NCI-H2227 treated with DMSO at 0.1 percent for 48 hours (cell line): ENCODE measurements around the gene CALD1.

Experiments used
- DNase-seq: peaks from one replicate; lab custom pipeline; 2025; lab: John Stamatoyannopoulos, UW

The CALD1 gene

GRCh38 chr7:134778941-134779740, at the start of gene CALD1:
CALD1 (plus strand) TSS chr7:134779634; CDS start chr7:134867734, 88,100 bp downstream.
- peak; percentile 81 for DNase-seq

GRCh38 chr7:134729895-134730294, 49.5 kb upstream of the CALD1 start:
- no peak for DNase-seq

- DNase-seq: no peak
These were observed 49.0 kb upstream of the CALD1 start for GRCh38 chr7:134730411-134730829.

GRCh38 chr7:134731616-134732015, 47.8 kb upstream of the CALD1 start:
- no peak for DNase-seq

- DNase-seq: peak; percentile 83
These were observed 46.7 kb upstream of the CALD1 start for GRCh38 chr7:134732728-134733127.

- no peak for DNase-seq
These were observed 43.1 kb upstream of the CALD1 start for GRCh38 chr7:134736381-134736780.

GRCh38 chr7:134737566-134738345, 41.7 kb upstream of the CALD1 start:
- DNase-seq: no peak

GRCh38 chr7:134739362-134739761, 40.1 kb upstream of the CALD1 start:
- no peak for DNase-seq

- no peak for DNase-seq
These were observed 39.1 kb upstream of the CALD1 start for GRCh38 chr7:134740376-134740775.

- no peak for DNase-seq
These were observed 37.4 kb upstream of the CALD1 start for GRCh38 chr7:134741907-134742635.

- no peak for DNase-seq
These were observed 36.6 kb upstream of the CALD1 start for GRCh38 chr7:134742688-134743350.

GRCh38 chr7:134744569-134744968, 34.9 kb upstream of the CALD1 start:
- DNase-seq: no peak

GRCh38 chr7:134747326-134747725, 32.1 kb upstream of the CALD1 start:
- DNase-seq: no peak

- no peak for DNase-seq
These were observed 29.1 kb upstream of the CALD1 start for GRCh38 chr7:134750083-134751062.

- DNase-seq: no peak
These were observed 27.3 kb upstream of the CALD1 start for GRCh38 chr7:134752006-134752760.

- no peak for DNase-seq
These were observed 23.9 kb upstream of the CALD1 start for GRCh38 chr7:134755422-134756022.

GRCh38 chr7:134757938-134758337, 21.5 kb upstream of the CALD1 start:
- DNase-seq: no peak

- no peak for DNase-seq
These were observed 20.5 kb upstream of the CALD1 start for GRCh38 chr7:134758981-134759380.

GRCh38 chr7:134761266-134761665, 18.2 kb upstream of the CALD1 start:
- DNase-seq: no peak

- DNase-seq: no peak
These were observed 15.5 kb upstream of the CALD1 start for GRCh38 chr7:134763960-134764359.
